NK-92 (cell line): Measurements from ENCODE around the gene POGLUT3.

Source experiments
- DNase-seq: peaks from one replicate; lab custom pipeline; 2025; ENCODE audit not compliant: unreplicated experiment; lab: John Stamatoyannopoulos, UW

POGLUT3 gene

GRCh38 chr11:108498046-108498815, at the start of gene POGLUT3:
TSS of gene POGLUT3 (minus strand) at chr11:108498384. CDS start at chr11:108498366, 18 bp downstream.
- no peak for DNase-seq

- DNase-seq = no peak
Observed at GRCh38 chr11:108545909-108546501, 47.8 kb upstream of the POGLUT3 start.

- DNase-seq = no peak
Observed at GRCh38 chr11:108543316-108543964, 45.3 kb upstream of the POGLUT3 start.

- DNase-seq = no peak
Observed at GRCh38 chr11:108541531-108541930, 43.3 kb upstream of the POGLUT3 start.

- no peak for DNase-seq
Observed at GRCh38 chr11:108538502-108538901, 40.3 kb upstream of the POGLUT3 start.

- no peak for DNase-seq
Observed at GRCh38 chr11:108538022-108538424, 39.8 kb upstream of the POGLUT3 start.

- no peak for DNase-seq
Observed at GRCh38 chr11:108536783-108537182, 38.6 kb upstream of the POGLUT3 start.

GRCh38 chr11:108535384-108535955, 37.3 kb upstream of the POGLUT3 start:
- no peak for DNase-seq

GRCh38 chr11:108534274-108534882, 36.2 kb upstream of the POGLUT3 start:
- DNase-seq = no peak

- DNase-seq = no peak
Observed at GRCh38 chr11:108530426-108530825, 32.2 kb upstream of the POGLUT3 start.

GRCh38 chr11:108527382-108527781, 29.2 kb upstream of the POGLUT3 start:
- DNase-seq = no peak

- DNase-seq = no peak
Observed at GRCh38 chr11:108525161-108525560, 27.0 kb upstream of the POGLUT3 start.

- no peak for DNase-seq
Observed at GRCh38 chr11:108524422-108524821, 26.2 kb upstream of the POGLUT3 start.

- no peak for DNase-seq
Observed at GRCh38 chr11:108522318-108522717, 24.1 kb upstream of the POGLUT3 start.

- no peak for DNase-seq
Observed at GRCh38 chr11:108518581-108518980, 20.4 kb upstream of the POGLUT3 start.

- DNase-seq = no peak
Observed at GRCh38 chr11:108516125-108516524, 17.9 kb upstream of the POGLUT3 start.

- DNase-seq = no peak
Observed at GRCh38 chr11:108512708-108513107, 14.5 kb upstream of the POGLUT3 start.

- DNase-seq = no peak
Observed at GRCh38 chr11:108511851-108512474, 13.8 kb upstream of the POGLUT3 start.

GRCh38 chr11:108508653-108509593, 10.7 kb upstream of the POGLUT3 start:
- no peak for DNase-seq

GRCh38 chr11:108501396-108501795, 3.2 kb upstream of the POGLUT3 start:
- no peak for DNase-seq
